GM19035 (cell line): ENCODE results near the gene IRF9.
"Not testable (repeated sequence)": the region's sequence is repeated elsewhere in the genome, so short reads cannot be mapped to it uniquely, and the experiment has no call there.

Source experiments
- ATAC-seq: cut with Tn5 transposase; IDR thresholded peaks from one replicate; pipeline ENCODE4 v1.9.1; 2021; ENCODE audit not compliant: unreplicated experiment

The IRF9 gene

DNA sequence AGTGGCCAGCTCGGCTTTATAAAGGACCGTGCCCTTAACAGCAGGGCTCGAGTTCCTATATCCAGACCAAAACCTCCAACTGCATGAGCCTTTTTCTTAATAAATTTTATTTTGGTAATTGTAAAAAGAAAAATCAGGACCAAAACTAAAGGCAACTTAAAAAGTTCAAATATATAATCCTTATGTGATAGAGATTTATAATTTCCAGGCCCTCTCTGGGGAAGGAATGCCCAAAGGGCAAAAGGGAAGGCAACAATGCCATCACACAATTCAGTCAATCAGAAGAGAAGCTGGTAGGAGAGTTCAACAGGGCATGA is 28.0 kb downstream of the IRF9 start:
- ATAC-seq: no peak

DNA sequence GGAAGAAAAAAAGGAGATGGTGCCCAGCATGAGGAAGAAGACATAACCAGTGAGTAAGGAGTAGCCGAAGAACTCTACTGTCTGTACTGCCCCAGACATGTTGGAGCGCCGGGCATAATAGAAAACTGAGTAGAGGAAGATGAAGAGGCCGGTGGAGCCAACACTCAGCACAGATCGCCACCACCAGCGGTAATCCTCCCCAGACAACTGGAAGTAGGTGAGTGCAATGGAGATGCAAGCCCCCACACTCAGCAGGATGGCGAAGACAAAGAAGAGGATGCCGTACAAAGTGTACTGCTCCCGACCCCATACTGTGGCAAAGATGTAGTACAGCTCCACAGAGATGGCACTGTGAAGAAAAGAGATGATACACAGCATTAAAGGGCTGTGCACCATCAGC is 28.4 kb downstream of the IRF9 start:
- ATAC-seq: no peak

DNA sequence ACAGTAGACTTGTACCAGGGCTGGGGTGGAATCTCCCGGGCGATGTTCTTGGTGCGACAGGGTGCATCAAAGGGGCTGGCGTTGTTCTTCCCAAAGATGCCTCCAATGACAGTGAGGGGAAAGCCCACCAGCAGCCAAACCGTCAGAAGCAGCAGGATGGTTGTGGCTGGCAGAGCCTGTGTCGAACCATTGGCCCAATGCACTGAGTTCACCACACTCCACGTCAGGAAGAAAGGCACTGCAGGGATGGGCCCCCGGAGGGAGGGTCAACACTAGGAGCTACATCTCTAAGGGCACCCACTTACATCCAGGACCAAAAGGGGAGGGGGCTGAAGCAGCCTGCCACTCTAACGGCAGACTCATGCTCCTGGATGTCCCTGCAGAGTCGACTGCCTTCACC is 29.4 kb downstream of the IRF9 start:
- ATAC-seq: no peak

DNA sequence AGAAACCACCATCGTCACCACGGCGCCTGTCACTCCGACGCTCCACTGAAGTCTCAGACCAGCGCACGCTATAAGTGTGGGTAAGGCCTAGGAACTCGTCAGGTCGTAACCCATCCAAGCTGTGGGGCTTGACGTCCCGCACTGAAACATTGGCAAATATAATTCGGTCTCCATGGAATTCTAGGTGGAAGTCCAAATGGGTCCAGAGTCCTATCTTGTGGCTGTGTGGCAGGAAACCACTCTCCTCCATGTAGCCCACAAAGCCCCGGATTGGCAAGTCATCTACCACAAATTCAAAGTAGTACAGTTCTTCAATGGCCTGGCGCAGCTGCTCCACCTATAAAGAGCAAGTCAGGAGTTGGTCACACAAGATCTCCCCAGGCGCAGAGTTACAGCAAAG is 31.9 kb downstream of the IRF9 start:
- no peak for ATAC-seq

DNA sequence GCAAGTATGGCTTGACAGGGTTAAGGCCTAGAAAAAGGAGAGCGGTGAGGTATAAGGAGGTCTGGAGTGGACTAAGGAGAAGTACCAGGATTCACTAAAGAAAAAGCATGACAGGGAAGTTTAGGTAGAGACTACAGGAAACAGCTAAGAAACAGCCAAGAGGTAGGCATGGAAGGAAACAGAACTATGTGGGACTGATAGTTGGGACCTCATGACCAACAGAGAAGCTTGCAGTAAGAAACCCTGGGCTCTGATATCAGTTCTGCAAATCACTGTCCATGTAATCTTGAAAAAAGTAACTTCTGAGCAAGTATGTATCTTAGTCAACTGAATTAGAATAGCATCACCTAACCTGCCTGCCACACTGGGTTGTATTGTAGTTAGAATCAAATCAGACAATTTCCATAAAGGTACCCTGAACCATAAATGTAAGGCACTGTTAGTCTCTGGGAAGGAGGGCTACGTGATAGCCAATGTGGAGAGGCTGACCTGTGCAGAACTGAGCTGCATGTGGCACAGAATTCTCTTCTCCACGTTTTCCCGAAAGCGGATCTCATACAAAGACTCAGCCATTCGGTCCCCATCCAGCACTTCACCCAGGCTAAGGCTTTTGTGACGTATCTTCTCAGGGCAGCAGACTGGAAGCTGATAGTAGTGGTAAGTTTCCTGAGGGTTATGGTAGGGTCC is 33.3 kb downstream of the IRF9 start:
- ATAC-seq: no peak

DNA sequence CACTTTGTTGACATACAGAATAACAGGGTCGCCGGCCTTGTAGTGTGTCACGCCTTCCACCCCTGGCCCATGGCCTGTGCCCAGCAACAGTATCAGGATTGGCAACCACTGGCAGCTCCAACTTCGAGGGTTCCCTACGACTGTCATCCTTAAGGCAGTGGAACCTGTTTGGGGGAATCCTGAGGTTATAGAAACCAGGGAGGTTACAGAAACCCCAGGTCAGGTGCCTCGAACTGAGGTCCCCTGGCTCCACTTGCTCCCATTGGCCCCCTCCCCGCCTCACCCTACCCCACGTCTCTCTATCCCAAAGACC is 33.8 kb downstream of the IRF9 start:
- ATAC-seq: no peak

DNA sequence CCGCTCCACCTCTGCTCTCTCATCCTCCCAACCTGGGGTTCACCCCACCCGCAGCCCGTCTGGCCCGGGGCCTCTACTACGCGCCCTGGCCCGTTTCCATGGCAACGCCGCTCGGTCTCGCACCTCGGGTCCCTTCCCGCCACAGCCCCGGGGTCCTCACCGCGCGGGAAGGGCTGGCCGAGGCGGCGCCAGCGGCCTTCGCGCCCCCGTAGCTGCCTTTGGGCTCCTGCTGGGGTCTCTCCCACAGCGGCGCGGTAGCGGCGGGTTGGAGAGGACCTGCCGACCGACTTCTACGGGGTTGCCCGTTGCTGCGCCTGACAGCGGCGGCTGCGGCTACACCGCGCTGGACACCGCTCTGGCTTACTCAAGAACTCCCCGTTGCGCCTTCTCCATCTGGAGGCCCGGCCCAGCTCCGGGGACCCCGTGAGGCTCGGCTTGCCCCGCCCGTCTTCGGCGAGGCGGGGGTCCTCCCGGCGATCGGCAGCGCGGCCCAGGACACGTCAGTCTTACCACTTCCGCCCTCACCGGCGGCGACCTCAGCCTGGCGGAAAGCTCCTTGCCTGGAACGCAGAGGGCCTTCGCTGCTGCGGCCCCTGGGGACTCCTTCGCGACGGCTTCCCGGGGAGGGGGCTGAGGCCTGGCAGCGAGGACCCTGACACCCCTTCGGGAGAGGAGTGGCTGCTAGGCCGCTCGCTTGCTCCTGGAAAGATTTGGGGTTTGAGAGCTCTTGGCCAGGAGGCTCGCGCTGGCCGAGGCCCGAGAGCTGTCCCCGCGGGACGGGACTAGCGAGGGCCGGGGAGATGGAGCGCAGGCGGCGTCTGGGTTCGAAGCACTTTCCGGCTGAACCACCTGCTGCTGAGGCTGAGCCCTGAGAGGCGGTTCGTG is 34.4 kb downstream of the IRF9 start, which contains the start of gene TM9SF1:
Gene TM9SF1 (minus strand): TSS at position 256 of the 885 bp plus-strand sequence. CDS start 422 bp downstream, outside the sequence.
- peak; percentile 81 for ATAC-seq

DNA sequence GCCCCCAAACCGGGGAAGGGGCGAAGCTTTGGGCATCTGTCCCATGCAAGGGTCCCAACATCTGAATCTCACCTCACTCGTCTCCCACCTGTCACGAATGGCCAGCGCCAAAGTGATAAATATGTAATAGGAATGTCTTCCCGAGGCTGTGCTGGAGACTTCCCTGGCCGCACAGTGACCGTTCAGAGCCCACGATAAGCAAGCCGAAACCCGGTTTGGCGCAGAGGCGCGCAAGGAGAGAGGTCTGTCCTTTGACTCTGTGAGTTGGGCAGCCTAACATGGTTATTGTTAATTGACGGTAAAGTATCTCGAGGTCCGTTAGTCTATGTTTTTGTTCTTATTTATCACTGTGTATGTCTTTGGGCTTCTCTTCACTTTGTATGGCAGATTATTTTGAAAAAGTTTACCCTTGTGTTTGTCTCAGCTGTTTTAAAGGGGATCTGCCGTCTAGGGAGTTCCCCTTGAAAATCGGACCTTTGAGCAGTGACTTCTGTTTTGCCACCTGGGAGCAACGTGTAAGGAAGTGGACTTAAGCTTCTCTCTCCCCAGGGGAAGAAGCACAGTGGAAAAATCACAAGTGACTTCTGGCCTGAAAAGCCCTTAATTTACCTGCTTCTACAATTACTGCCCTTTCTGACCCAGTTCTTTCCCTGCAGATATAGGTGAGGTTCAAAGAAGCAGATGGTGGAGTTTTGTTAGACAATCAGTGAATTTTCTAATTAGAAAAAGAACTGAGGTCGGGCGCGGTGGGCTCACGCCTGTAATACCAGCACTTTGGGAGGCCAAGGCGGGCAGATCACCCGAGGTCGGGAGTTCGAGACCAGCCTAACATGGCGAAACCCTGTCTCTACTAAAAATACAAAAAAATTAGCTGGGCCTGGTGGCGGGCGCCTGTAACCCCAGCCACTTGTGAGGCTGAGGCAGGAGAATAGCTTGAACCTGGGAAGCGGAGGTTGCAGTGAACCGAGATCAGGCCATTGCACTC is 35.3 kb downstream of the IRF9 start:
- ATAC-seq: peak; percentile 23

DNA sequence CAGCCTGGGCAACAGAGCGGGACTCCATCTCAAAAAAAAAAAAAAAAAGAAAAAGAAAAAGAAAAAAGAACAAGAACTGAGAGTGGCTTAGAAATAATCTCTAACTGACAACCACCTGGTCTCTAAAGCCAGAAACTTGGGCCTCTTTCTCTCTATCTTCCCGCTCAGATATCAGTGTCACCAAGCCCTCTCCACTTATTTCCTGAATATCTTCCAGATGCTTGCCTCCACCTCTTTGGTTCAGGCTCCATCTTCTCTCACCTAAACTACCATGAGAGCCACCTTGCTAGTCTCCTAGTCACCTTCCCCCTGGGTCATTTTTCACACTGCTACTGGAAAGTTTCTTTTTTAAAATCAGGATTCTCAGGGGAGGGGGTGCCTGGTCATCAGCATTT is 36.0 kb downstream of the IRF9 start:
- no peak for ATAC-seq

DNA sequence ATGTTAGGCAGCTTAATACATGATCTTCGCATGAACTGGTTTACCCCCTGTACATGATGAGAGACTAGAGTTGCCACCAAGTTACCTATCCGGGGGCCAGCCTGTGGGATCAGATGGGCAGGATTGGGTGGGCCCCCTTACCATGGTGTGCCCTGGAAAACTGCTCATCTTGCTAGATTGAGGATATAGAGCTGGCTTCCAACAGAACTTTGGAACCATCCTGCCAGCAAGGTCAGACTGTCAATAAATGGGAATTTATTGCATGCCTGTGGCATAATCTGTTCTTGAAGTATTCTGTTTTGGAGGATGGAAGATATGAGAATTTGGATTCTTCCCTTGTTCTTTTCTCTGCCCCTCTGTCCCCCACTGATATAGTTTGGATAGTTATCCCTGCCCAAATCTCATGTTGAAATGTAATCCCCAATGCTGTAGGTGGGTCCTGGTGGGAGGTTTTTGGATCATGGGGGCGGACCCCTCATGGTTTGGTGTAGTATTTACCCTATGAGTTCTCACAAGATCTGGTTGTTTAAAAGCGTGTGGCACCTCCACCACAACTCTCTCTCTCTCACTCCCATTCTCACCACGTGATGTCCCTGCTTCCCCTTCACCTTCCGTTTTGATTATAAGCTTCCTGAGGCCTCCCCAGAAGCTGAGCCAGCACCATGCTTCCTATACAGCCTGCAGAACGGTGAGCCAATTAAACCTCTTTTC is 37.9 kb downstream of the IRF9 start:
- ATAC-seq: no peak

DNA sequence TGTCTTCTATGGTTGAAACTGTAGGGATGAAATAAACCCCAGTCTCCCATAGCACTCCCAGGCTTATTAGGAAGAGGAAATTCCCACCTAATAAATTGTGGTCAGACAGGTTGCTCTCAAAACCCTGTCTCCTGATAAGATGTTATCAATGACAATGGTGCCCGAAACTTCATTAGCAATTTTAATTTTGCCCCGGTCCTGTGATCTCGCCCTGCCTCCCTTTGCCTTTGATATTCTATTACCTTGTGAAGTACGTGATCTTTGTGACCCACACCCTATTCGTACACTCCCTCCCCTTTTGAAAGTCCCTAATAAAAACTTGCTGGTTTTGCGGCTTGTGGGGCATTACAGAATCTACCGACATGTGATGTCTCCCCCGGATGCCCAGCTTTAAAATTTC is 41.5 kb downstream of the IRF9 start:
- not testable (repeated sequence) for ATAC-seq

DNA sequence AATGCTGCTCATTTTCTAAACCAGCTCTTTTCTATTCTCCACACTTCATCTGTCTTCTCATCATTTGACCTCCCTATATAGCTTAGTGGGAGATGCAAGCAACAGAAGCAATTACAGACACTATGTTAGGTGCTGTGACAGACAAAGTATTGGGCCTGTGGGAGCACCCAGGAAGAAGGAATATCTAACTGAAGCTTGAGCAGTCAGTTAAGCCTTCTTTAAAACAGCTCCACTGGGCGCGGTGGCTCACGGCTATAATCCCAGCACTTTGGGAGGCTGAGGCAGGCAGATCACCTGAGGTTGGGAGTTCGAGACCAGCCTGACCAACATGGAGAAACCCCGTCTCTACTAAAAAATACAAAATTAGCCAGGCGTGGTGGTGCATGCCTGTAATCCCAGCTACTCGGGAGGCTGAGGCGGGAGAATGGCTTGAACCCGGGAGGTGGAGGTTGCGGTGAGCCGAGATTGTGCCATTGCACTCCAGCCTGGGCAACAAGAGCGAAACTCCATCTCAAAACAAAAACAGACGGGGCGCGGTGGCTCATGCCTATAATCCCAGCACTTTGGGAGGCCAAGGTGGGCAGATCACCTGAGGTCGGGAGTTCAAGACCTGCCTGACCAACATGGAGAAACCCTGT is 42.3 kb downstream of the IRF9 start:
- not testable (repeated sequence) for ATAC-seq

DNA sequence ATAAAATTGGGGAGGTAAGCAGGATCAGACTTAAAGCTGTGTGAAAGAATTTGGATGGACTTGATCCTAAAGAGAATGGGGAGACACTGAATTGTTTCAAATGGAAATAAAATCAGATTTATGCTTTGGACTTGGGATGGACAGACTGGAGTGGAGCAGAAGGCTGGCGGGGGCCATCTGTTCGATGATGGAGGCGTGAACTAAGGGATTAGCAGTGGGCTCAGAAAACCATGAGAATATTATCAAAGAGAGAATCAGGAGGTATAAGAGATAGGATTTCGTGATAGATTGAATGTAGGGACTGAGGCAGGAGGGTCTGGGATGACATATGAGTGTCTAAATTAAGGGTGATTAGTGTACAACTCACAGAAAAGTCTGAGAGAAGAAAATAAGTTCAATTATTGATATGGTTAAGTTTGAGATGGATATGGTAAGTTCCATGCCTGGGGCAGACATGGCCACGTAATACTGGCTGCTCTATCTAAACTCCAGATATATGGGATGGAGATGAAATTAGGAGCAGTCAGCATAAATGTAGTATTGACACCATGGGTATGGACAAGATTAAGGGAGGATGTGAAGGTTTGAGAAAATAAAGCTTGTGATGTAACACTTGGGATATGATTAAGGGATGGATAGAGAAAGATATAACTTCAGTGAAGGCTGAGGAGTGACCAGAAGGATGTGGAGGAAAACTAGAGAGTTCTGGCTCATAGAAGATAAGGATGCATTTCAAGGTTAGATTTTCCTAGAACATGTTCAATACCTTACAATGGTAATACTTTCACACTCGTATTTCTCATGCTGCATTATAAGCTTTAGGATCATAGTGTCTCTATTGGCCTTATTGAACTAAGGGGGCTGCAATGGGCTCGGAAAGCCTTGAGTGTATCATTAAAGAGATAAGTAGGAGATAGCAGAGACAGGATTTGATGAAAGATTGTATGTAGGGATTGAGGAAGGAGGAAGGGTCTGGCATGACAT is 43.4 kb downstream of the IRF9 start:
- no peak for ATAC-seq

DNA sequence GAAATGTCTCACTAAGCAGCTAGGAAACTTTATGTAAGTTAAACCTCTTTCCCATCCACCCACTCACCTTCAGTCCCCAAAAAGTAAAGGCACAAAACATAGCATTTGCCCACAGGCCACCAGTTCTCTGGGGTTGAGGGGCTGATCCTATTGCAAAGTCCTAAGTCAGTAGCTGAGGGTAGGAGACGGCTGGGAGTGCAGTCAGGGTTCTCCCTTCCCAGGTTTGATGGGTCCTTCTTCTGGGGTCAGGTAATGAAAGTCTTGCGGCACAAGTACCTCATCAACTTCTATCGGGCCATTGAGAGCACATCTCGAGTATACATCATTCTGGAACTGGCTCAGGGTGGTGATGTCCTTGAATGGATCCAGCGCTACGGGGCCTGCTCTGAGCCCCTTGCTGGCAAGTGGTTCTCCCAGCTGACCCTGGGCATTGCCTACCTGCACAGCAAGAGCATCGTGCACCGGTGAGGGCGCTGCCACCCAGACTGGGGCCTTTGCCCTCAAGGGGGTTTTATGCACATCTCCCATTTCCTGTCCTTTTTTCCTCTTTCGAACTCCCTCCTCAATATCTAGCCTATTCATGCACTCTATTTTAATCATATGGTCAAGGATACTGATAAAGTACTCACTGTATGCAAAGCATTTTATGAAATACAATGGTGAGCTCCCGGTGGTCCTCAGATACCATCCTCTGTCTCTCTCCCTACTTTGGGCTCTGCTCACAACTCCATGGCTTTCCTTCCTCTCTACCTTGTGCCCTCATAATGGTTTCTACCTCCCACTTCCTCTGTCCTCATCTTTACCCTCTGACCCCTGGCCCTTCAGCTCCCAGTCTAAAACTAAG is 45.4 kb downstream of the IRF9 start:
- no peak for ATAC-seq

DNA sequence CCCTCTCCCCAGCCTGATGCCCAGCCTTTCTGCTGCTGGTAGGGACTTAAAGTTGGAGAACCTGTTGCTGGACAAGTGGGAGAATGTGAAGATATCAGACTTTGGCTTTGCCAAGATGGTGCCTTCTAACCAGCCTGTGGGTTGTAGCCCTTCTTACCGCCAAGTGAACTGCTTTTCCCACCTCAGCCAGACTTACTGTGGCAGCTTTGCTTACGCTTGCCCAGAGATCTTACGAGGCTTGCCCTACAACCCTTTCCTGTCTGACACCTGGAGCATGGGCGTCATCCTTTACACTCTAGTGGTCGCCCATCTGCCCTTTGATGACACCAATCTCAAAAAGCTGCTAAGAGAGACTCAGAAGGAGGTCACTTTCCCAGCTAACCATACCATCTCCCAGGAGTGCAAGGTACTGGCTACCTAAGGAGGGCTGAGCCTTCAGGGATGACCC is 46.1 kb downstream of the IRF9 start:
- ATAC-seq: no peak

DNA sequence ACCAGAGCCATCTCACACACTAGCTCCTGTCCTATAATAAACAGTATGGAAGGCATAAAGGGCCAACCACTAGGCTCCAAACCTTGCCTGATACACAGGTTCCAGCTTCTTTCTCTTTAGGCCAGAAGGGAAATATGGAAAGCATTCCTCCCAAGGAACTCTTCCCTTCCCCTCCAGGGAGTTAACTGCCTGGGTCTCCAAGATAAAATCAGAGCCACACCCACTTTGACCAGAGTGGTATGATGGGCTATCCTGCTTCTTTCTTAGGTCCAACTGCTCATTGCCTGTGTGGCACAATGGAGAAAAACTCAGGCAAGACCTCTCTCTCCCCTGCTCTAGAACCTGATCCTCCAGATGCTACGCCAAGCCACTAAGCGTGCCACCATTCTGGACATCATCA is 46.6 kb downstream of the IRF9 start:
- no peak for ATAC-seq

DNA sequence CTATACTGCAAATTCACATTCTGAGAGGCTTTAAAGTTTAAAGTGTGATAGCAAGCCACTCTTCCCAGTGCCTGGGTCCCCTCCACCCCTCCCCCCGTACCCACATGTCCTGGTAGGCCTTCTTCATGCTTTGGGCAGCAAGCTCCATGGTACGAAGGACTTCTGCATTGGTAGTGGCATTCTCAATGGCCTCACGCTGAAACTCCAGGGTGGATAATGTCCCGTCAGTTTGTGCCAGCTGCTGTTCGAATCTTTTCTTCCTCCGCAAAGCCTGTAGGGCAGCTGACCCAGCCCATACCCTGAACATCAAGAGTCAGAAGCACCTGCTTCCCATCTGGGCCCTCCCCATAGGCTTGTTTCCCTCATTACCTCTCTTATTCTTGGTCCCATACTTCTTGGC is 50.2 kb downstream of the IRF9 start:
- ATAC-seq: no peak
